Measurements from ENCODE around the gene HCN3. TPM values are rescaled to one million over a fixed set of nuclear protein-coding genes. Genes with fewer than 3 reads are reported as not detected.

HCN3 gene
- total and polyA plus RNA-seq, 2 of the 8 experiments (the other 6 are each of a cell fraction or from before 2014, with no cell fraction given) = 6.4 to 7.3 TPM

DNA sequence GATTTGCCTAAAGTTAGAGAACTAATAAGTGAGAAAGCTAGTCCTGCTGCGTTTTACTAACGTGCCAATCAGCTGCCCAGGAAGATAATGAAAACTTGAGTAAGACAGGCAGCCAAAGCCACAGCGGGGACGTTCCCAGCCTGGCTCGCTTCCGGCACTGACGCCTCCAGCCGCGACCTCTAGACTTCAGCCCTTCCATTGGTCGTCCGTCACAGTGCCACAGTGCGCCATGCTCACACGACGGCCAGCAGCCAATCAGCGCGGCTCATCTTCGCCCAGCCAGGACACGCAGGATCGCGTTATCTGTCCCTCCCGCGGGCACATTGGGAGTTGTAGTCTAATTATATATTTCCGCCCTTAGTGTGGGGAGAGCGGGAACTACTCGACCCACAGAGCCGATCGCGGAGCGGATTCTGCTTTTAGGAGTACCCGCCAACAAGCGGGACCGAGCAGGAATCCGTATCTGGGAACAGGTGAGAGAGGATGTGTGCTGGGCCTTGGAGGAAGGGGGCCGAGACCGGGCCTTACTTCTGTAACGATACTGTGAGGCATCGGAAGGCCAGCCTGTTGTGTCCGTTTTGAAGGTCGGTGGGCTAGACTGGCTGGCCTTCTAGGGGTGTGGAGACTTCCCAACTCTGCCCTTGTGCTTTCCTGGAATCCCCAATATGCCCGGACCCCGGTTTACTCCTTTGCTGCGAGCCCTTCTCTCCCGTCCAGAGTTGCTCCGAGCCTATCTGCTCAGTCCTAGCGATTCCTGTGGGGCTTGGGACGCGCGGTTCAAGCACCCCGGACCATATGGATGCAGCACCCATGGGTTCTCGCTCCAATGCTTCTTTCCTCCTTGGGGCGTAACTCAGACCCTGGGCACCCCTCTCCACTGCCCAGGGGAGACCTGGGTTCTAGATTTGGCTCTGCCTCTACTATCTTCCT lies 31.5 kb downstream of the HCN3 start, which contains the start of gene FDPS (continued):
- TF ChIP-seq RNF2 (IDR thresholded peaks at IDR 0.05; ENCODE audit: borderline replicate concordance, low read depth, low read length, missing control alignments, poor library complexity, severe bottlenecking) (no peak), CHD7 (IDR thresholded peaks at IDR 0.05; ENCODE audit: insufficient replicate concordance, low read length) (no peak), HDAC6 (IDR thresholded peaks at IDR 0.05; ENCODE audit: low read depth, low read length) (no peak), BCL11A (IDR thresholded peaks at IDR 0.05; ENCODE audit: low read depth in 2 of 2, low read length in 2 of 2) (no peak), POLR2AphosphoS5 (IDR thresholded peaks at IDR 0.05; ENCODE audit: low read depth, low read length) (peak; percentile 44), ASH2L (IDR thresholded peaks at IDR 0.05; ENCODE audit: low read length) (no peak), HDAC2 (IDR thresholded peaks at IDR 0.05; ENCODE audit: borderline replicate concordance in 1 of 2, low read depth in 2 of 2, low read length in 2 of 2) (peak; percentile 88 to 98), SRF (IDR thresholded peaks at IDR 0.05; ENCODE audit: low read depth, low read length) (no peak), GTF2F1 (IDR thresholded peaks at IDR 0.05; ENCODE audit: borderline replicate concordance, low read depth, low read length) (peak; percentile 50; the same call in 1 of the 2 replicates)

All from H1 (cell line).